HepG2 (cell line): ENCODE data around the gene DST. TPM values are rescaled to one million over a fixed set of nuclear protein-coding genes. Genes with fewer than 3 reads are reported as not detected.

Experiments
- BRCA1 ChIP-seq: sonication (generic); formaldehyde crosslinking; IDR thresholded peaks from 2 replicates; pipeline ENCODE4 v1.4.0; 2020; ENCODE audit warnings: missing genetic modification reagents
- CBX1 ChIP-seq: IDR thresholded peaks from one replicate; pipeline ENCODE4 v1.6.1; 2016; ENCODE audit warnings: antibody characterized with exemption, low read depth
- CBX5 ChIP-seq: sonication (generic); formaldehyde crosslinking; IDR thresholded peaks from 2 replicates; pipeline ENCODE4 v1.4.0; 2020; ENCODE audit warnings: missing genetic modification reagents, borderline replicate concordance
- HOMEZ ChIP-seq: IDR thresholded peaks from 2 replicates; pipeline ENCODE4 v1.6.1; 2016; ENCODE audit warnings: low read depth
- IRX3 ChIP-seq: sonication (generic); formaldehyde crosslinking; IDR thresholded peaks from 2 replicates; pipeline ENCODE4 v1.8.1; 2023; ENCODE audit warnings: mild to moderate bottlenecking, low read depth, missing genetic modification reagents, borderline replicate concordance
- KMT2A ChIP-seq: sonication (generic); formaldehyde crosslinking; IDR thresholded peaks from 2 replicates; pipeline ENCODE4 v1.4.0; 2020; ENCODE audit warnings: missing genetic modification reagents
- MYC ChIP-seq: sonication (generic); formaldehyde crosslinking; IDR thresholded peaks from 2 replicates; pipeline ENCODE4 v1.9.0; 2021; ENCODE audit warnings: missing genetic modification reagents, borderline replicate concordance
- PHB2 ChIP-seq: fragments of 450-650 bp; IDR thresholded peaks from 2 replicates; pipeline ENCODE4 v1.6.1; 2018; ENCODE audit not compliant: partially characterized antibody
- RFXAP ChIP-seq: sonication (generic); formaldehyde crosslinking; IDR thresholded peaks from 2 replicates; pipeline ENCODE4 v1.4.0; 2020; ENCODE audit warnings: missing genetic modification reagents, borderline replicate concordance
- TAF15 ChIP-seq: fragments of 200-400 bp; formaldehyde crosslinking; IDR thresholded peaks from one replicate; pipeline ENCODE4 v1.6.1; 2018; ENCODE audit warnings: mild to moderate bottlenecking, low read depth, low read length; ENCODE audit not compliant: poor library complexity, severe bottlenecking
- ZNF768 ChIP-seq: sonication (generic); formaldehyde crosslinking; IDR thresholded peaks from 2 replicates; pipeline ENCODE4 v1.4.0; 2020; ENCODE audit warnings: missing genetic modification reagents
- polyA plus RNA-seq, 8 experiments: library from polyadenylated mRNA; depleted of rRNA in 3 of 8; stranded (reverse) in 7 of 8; unstranded in 1 of 8; fragments of >200 nt; fragmentation: Illumina TruSeq in 4 of 8; extraction: Trizol in 4 of 8; gene quantifications; 2 replicates each; pipeline versions ENCODE4 v1.2.1 to v1.2.3, GENCODE V29; 2011 to 2016; ENCODE audit warnings: low read depth in 4 of 8, missing spikeins in 1 of 8, mixed read lengths in 1 of 8; ENCODE audit not compliant: insufficient read depth in 1 of 8
- total RNA-seq, 5 experiments: library from RNA; depleted of rRNA; stranded (reverse); fragments of >200 nt; fragmentation: Illumina TruSeq; extraction: Trizol; gene quantifications; 2 replicates each; pipeline ENCODE4 v1.2.3, GENCODE V29; 2016; ENCODE audit warnings: low read depth in 1 of 5
- TF ChIP-seq, protein P1 (sequence below): sonication (generic); formaldehyde crosslinking; IDR thresholded peaks from 2 replicates; pipeline ENCODE4 v1.4.0; 2020; ENCODE audit warnings: missing genetic modification reagents
- TF ChIP-seq, protein P2 (sequence below): sonication (generic); formaldehyde crosslinking; IDR thresholded peaks from 2 replicates; pipeline ENCODE4 v1.5.0; 2020; ENCODE audit warnings: mild to moderate bottlenecking, missing genetic modification reagents, borderline replicate concordance

The DST gene
- total and polyA plus RNA-seq, 2 of the 13 experiments (the other 11 are each of a cell fraction or from before 2014, with no cell fraction given), result 64.4 to 89.0 TPM

DNA sequence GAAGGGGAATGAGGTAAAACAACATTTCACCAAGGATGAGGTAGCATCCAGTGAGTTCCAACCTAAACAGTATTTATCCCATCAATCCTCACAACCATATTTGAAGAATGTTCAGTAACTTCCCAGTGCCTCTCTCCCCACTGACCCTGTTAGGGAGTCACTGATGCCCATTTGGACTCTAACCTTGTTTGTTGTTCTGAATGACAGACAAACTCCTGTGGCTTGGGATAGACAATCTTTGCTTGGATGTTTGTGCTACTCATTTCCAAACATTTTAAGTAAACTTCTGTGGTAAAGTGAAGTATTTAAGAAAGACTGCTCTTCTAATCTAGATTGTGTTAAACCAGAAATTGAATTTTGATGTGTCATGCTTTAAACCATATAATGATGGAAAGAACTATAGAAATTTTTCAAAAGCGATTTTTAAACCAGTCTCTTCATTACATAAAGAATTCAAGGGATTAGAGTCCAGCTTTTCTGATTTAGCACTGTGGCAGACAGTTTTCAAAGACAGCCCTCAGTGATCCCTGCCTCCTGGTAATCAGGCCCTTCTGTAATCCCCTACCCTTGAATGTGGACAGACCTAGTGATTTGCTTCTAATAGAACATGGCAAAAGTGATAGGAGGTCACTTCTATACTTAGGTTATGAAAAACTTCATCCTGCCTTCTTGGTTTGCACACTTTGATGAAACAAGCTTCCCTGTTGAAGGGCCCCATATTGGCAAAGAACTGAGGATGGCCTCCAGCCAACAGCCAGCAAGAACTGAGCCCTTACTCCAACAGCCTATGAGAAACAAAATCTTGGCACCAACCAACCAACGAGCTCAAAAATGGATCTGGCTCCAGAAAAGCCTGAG, 191.6 kb downstream of the DST start (continued):
- TF ChIP-seq IRX3 (CRISPR knock-in tag) (no peak), MYC (CRISPR knock-in tag) (no peak), CBX1 (no peak), RFXAP (no peak), HOMEZ (peak; percentile 56; the same call in 1 of the 2 replicates), PHB2 (no peak), TAF15 (no peak), CBX5 (CRISPR knock-in tag) (no peak), KMT2A (CRISPR knock-in tag) (no peak), ZNF768 (no peak), BRCA1 (CRISPR knock-in tag) (no peak)
- TF ChIP-seq, protein P1, sequence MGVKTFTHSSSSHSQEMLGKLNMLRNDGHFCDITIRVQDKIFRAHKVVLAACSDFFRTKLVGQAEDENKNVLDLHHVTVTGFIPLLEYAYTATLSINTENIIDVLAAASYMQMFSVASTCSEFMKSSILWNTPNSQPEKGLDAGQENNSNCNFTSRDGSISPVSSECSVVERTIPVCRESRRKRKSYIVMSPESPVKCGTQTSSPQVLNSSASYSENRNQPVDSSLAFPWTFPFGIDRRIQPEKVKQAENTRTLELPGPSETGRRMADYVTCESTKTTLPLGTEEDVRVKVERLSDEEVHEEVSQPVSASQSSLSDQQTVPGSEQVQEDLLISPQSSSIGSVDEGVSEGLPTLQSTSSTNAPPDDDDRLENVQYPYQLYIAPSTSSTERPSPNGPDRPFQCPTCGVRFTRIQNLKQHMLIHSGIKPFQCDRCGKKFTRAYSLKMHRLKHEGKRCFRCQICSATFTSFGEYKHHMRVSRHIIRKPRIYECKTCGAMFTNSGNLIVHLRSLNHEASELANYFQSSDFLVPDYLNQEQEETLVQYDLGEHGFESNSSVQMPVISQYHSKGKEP, result no peak
- TF ChIP-seq, protein P2, sequence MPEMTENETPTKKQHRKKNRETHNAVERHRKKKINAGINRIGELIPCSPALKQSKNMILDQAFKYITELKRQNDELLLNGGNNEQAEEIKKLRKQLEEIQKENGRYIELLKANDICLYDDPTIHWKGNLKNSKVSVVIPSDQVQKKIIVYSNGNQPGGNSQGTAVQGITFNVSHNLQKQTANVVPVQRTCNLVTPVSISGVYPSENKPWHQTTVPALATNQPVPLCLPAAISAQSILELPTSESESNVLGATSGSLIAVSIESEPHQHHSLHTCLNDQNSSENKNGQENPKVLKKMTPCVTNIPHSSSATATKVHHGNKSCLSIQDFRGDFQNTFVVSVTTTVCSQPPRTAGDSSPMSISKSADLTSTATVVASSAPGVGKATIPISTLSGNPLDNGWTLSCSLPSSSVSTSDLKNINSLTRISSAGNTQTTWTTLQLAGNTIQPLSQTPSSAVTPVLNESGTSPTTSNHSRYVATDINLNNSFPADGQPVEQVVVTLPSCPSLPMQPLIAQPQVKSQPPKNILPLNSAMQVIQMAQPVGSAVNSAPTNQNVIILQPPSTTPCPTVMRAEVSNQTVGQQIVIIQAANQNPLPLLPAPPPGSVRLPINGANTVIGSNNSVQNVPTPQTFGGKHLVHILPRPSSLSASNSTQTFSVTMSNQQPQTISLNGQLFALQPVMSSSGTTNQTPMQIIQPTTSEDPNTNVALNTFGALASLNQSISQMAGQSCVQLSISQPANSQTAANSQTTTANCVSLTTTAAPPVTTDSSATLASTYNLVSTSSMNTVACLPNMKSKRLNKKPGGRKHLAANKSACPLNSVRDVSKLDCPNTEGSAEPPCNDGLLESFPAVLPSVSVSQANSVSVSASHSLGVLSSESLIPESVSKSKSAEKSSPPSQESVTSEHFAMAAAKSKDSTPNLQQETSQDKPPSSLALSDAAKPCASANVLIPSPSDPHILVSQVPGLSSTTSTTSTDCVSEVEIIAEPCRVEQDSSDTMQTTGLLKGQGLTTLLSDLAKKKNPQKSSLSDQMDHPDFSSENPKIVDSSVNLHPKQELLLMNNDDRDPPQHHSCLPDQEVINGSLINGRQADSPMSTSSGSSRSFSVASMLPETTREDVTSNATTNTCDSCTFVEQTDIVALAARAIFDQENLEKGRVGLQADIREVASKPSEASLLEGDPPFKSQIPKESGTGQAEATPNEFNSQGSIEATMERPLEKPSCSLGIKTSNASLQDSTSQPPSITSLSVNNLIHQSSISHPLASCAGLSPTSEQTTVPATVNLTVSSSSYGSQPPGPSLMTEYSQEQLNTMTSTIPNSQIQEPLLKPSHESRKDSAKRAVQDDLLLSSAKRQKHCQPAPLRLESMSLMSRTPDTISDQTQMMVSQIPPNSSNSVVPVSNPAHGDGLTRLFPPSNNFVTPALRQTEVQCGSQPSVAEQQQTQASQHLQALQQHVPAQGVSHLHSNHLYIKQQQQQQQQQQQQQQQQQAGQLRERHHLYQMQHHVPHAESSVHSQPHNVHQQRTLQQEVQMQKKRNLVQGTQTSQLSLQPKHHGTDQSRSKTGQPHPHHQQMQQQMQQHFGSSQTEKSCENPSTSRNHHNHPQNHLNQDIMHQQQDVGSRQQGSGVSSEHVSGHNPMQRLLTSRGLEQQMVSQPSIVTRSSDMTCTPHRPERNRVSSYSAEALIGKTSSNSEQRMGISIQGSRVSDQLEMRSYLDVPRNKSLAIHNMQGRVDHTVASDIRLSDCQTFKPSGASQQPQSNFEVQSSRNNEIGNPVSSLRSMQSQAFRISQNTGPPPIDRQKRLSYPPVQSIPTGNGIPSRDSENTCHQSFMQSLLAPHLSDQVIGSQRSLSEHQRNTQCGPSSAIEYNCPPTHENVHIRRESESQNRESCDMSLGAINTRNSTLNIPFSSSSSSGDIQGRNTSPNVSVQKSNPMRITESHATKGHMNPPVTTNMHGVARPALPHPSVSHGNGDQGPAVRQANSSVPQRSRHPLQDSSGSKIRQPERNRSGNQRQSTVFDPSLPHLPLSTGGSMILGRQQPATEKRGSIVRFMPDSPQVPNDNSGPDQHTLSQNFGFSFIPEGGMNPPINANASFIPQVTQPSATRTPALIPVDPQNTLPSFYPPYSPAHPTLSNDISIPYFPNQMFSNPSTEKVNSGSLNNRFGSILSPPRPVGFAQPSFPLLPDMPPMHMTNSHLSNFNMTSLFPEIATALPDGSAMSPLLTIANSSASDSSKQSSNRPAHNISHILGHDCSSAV, result no peak
